Thyroid gland (tissue), 4 donors: ENCODE measurements around the gene B3GNT2. TPM values are rescaled to one million over a fixed set of nuclear protein-coding genes. Genes with fewer than 3 reads are reported as not detected.

Experiments used
- DNase-seq, 2 donors: peaks; one replicate each; pipeline ENCODE4 v3.0.0-alpha.2; 2019
- H3K27ac ChIP-seq, 3 donors: fragments of 200-600 bp; sonication (generic); 1 replicate in 2 of 3; 2 replicates in 1 of 3; pipeline ENCODE4 v1.5.1; 2016 to 2019; ENCODE audit warnings: mild to moderate bottlenecking in 1 of 3, moderate library complexity in 1 of 3
- H3K27me3 ChIP-seq: fragments of 200-600 bp; sonication (generic); one replicate; pipeline ENCODE4 v1.5.1; 2019
- H3K36me3 ChIP-seq, 2 donors: fragments of 200-600 bp; sonication (generic); one replicate each; pipeline ENCODE4 v1.5.1; 2016 to 2019
- H3K4me1 ChIP-seq, 2 donors: fragments of 200-600 bp; sonication (generic); one replicate each; pipeline ENCODE4 v1.5.1; 2017 to 2019
- H3K4me3 ChIP-seq, 3 donors: fragments of 200-600 bp; sonication (generic); replicated peaks in 1 of 3; 1 replicate in 2 of 3; 2 replicates in 1 of 3; pipeline ENCODE4 v1.5.1; 2016; ENCODE audit warnings: mild to moderate bottlenecking in 1 of 3
- H3K9me3 ChIP-seq: fragments of 200-600 bp; sonication (generic); one replicate; pipeline ENCODE4 v1.5.1; 2017
- CTCF ChIP-seq, 6 experiments: fragments of 200-600 bp in 3 of 6; fragments of 450-650 bp in 3 of 6; sonication (generic) in 3 of 6; IDR thresholded peaks; one replicate each; pipeline ENCODE4 v1.5.1; 2016 to 2019; ENCODE audit warnings: antibody characterized with exemption in 6 of 6, mild to moderate bottlenecking in 2 of 6, inconsistent platforms in 1 of 6, moderate library complexity in 1 of 6
- POLR2A ChIP-seq, 2 donors: fragments of 450-650 bp; IDR thresholded peaks; one replicate each; pipeline ENCODE4 v1.6.1; 2017; ENCODE audit warnings: antibody characterized with exemption in 2 of 2, mild to moderate bottlenecking in 2 of 2, moderate library complexity in 1 of 2
- WGBS, 2 donors: methylation state at CpG; one replicate each; pipeline ENCODE4 v1.1.5; 2017; 5-methylcytosine and 5-hydroxymethylcytosine counted together
- intact Hi-C: fragments of 100-400 bp; cut with DNase I; formaldehyde crosslinking; loops from one replicate; pipeline ENCODE4 v1.15.1; 2023
- total RNA-seq, 4 donors: library from RNA; depleted of rRNA; stranded (reverse); fragments of >200 nt; gene quantifications; one replicate each; pipeline ENCODE4 v1.2.3, GENCODE V29; 2016

B3GNT2 gene
- total RNA-seq, 4 donors from 2014 or later = 18.9 to 37.1 (median 27.3) TPM

- Histone ChIP-seq H3K27me3 (no peaks in the 10 kb centered on the region), H3K36me3 (peaks cover 0 to 5% of the 10 kb centered on the region in 2 donors), H3K4me3 (no peak overlapping the region), H3K27ac (no peak overlapping the region), H3K9me3 (no peaks in the 10 kb centered on the region), H3K4me1 (no peaks in the 10 kb centered on the region)
- intact Hi-C loops = no loop called here
- 81 to 87% methylated on average over 11 of the region's 11 CpGs for WGBS, 2 donors
- no peak for DNase-seq
- no peak for TF ChIP-seq POLR2A (IDR thresholded peaks at IDR 0.05)
- no peak for TF ChIP-seq CTCF (IDR thresholded peaks at IDR 0.05)
Measured at GRCh38 chr2:62229082-62229605, 33.2 kb downstream of the B3GNT2 start.

GRCh38 chr2:62231541-62231940, 35.6 kb downstream of the B3GNT2 start:
- TF ChIP-seq CTCF (IDR thresholded peaks at IDR 0.05) (no peak), POLR2A (IDR thresholded peaks at IDR 0.05) (no peak)
- 84 to 85% methylated on average over 4 of the region's 4 CpGs for WGBS, 2 donors
- intact Hi-C loops = no loop called here
- H3K27me3 ChIP-seq = no peaks in the 10 kb centered on the region
- no peaks in the 10 kb centered on the region for H3K4me1 ChIP-seq
- no peaks in the 10 kb centered on the region for H3K9me3 ChIP-seq
- no peak overlapping the region for H3K4me3 ChIP-seq
- no peak for DNase-seq
- no peak overlapping the region for H3K27ac ChIP-seq
- no peaks in the 10 kb centered on the region for H3K36me3 ChIP-seq

GRCh38 chr2:62234755-62235655, 39.1 kb downstream of the B3GNT2 start:
- Histone ChIP-seq H3K9me3 (no peaks in the 10 kb centered on the region), H3K4me3 (no peak overlapping the region), H3K36me3 (no peaks in the 10 kb centered on the region), H3K4me1 (no peaks in the 10 kb centered on the region), H3K27me3 (no peaks in the 10 kb centered on the region), H3K27ac (no peak overlapping the region)
- intact Hi-C loops = no loop called here
- DNase-seq = no peak
- no peak for TF ChIP-seq POLR2A (IDR thresholded peaks at IDR 0.05)
- TF ChIP-seq CTCF (IDR thresholded peaks at IDR 0.05) = no peak
- 81 to 86% methylated on average over 16 of the region's 16 CpGs for WGBS, 2 donors

- intact Hi-C loops = no loop called here
- no peaks in the 10 kb centered on the region for H3K27me3 ChIP-seq
- H3K4me1 ChIP-seq = no peaks in the 10 kb centered on the region
- WGBS, 2 donors = 97 to 98% methylated on average over 6 of the region's 6 CpGs
- no peak overlapping the region for H3K4me3 ChIP-seq
- no peaks in the 10 kb centered on the region for H3K9me3 ChIP-seq
- no peaks in the 10 kb centered on the region for H3K36me3 ChIP-seq
- TF ChIP-seq POLR2A (IDR thresholded peaks at IDR 0.05) (no peak), CTCF (IDR thresholded peaks at IDR 0.05) (no peak)
- DNase-seq = no peak
- no peak overlapping the region for H3K27ac ChIP-seq
Measured at GRCh38 chr2:62236499-62236898, 40.6 kb downstream of the B3GNT2 start.

GRCh38 chr2:62238236-62238635, 42.3 kb downstream of the B3GNT2 start:
- Histone ChIP-seq H3K9me3 (no peaks in the 10 kb centered on the region), H3K27me3 (no peaks in the 10 kb centered on the region), H3K4me1 (no peaks in the 10 kb centered on the region), H3K36me3 (no peaks in the 10 kb centered on the region), H3K4me3 (no peak overlapping the region), H3K27ac (no peak overlapping the region)
- no peak for TF ChIP-seq CTCF (IDR thresholded peaks at IDR 0.05)
- TF ChIP-seq POLR2A (IDR thresholded peaks at IDR 0.05) = no peak
- no peak for DNase-seq
- intact Hi-C loops = no loop called here
- 92 to 96% methylated on average over 10 of the region's 10 CpGs for WGBS, 2 donors
